NCI-H774 (cell line): ENCODE measurements around the gene BTF3.

Source experiments
- DNase-seq: peaks from one replicate; lab custom pipeline; 2025; lab: John Stamatoyannopoulos, UW

Gene BTF3

GRCh38 chr5:73523861-73524260, 25.6 kb downstream of the BTF3 start:
- DNase-seq: no peak

DNA sequence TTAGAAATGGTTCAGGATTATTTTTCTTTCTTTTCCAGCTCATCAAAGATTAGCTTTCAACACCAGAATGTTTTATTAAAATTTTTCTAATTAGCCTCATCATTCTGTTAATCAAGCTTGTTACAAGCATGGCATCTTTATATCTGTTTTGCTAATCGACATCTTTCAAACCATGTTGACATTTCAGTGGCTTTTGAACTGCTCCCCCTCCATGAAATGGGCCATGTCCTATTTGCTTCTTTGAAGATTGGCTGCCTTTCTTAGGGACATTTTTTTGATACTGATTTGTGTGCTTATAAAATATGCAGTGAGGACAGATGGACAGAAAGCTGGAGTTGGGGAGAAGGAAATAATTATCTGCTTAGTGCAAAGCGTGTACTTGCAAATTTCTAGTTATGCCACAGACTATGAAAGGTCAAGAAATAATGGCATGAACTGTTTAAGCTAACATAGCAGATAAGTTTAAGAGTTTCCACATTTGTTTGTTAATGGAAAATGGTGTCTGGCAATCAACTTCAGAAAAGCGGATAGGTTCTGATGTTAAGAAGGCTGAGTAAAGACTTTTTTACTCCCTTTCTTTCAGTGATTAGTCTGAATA, 27.5 kb downstream of the BTF3 start:
- no peak for DNase-seq

DNA sequence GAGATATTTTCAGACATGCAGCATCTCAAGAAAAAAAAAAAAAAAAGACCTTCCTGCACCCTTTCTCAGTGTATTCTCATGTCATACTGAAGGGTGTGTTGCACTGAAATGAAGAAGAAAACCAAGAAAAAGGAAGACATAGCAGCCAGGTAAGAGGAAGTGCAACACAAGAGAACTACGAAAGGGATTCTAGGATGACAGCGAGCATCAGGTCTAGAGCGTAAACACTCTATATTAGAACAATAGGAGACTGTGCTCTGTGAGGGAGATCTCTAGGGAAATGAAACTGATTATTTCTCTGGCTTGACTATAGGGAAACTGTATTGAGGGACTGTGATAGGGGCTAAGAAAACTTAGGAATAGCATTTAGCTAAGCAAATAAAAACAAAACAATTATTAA, 30.0 kb downstream of the BTF3 start:
- no peak for DNase-seq

- no peak for DNase-seq
Measured at GRCh38 chr5:73529081-73529480, 30.8 kb downstream of the BTF3 start.

- DNase-seq: no peak
Measured at GRCh38 chr5:73531356-73531755, 33.1 kb downstream of the BTF3 start.

GRCh38 chr5:73532195-73532594, 34.0 kb downstream of the BTF3 start:
- DNase-seq: no peak

DNA sequence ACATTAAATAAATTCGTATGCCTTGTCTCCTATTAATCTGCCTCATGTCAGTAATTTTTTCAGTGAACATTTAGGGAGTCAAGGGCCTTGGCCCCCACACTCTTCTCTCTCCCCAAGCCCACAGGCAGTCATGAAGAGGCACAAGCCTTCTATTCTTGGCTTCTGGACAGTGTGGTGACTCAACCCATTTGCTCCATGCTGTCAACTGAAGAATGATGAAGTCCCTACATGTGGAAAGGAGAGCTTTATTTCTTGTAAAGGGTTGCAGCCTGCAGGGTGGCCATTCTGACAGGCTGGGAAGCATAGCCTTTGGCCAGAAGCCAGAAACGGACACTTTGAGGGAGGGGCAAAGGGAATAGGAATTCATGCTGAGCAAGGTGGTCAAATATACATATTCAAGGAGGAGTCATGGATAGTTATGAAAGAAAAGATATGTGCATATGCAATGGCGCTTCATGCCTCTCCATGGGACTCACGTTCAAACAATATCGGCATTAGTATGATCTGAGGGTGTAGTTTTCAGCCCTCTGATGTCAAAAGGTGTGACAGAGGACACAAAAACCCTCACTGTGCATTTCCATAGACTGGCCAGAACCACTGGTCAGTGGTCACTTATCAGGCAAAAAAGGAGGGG, 35.9 kb downstream of the BTF3 start:
- DNase-seq: no peak

DNA sequence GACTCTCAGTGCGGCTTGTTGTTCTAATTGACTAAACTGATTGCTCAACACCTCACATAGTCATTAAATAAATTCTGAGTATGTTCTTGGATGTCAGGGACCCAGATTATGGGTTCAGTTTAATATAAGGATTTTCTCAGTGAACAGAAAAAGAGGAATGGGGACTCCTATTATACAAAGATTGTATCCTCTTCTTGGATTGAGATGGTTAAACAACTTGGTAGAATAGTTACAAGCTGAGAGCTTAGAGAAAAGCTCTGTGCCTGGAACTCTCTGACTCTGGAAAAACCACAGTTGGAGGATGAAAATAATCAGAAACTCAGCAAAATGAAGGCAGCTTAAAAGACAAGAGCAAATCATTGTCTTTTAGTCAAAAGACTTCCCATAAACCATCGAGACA, 36.7 kb downstream of the BTF3 start:
- DNase-seq: no peak

GRCh38 chr5:73539730-73540129, 41.5 kb downstream of the BTF3 start:
- DNase-seq: no peak

DNA sequence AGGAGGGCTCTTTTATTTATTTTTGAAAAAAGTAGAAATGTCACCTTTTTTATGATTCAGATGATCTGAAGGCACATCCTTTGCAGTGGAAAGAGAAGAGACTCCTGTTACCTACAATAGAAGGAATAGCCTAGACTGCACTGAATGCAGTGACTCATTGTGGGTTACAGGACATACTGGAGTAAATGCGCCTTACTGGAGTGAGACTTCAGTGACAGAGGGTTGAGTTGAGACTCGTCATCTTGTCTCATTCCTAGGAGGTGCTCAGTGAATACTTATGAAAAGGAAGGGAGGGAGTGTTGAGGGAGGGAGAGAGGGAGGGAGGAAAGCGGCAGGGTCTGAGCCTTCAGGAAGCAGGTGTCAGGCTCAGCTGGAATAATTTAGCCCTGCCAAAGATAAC, 42.0 kb downstream of the BTF3 start:
- DNase-seq: no peak

DNA sequence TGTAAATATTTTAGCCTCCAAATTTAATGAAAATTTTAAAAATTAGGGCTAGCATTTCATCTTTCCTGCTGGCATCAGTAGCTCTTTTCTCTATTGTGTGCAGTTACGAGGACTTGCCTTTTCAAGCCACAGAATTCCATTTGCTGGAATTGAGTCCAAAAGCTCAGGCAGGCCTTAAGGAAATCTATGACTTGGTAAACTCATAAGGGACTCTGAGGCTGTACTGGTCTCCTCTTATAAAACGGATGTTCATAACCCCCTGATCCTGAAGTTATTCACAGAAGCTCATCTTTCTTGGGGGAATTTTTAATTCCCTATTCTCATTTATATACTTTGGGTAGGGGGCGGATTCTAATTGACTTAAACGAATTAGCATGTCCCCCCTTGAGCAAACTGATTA, 43.8 kb downstream of the BTF3 start:
- no peak for DNase-seq

DNA sequence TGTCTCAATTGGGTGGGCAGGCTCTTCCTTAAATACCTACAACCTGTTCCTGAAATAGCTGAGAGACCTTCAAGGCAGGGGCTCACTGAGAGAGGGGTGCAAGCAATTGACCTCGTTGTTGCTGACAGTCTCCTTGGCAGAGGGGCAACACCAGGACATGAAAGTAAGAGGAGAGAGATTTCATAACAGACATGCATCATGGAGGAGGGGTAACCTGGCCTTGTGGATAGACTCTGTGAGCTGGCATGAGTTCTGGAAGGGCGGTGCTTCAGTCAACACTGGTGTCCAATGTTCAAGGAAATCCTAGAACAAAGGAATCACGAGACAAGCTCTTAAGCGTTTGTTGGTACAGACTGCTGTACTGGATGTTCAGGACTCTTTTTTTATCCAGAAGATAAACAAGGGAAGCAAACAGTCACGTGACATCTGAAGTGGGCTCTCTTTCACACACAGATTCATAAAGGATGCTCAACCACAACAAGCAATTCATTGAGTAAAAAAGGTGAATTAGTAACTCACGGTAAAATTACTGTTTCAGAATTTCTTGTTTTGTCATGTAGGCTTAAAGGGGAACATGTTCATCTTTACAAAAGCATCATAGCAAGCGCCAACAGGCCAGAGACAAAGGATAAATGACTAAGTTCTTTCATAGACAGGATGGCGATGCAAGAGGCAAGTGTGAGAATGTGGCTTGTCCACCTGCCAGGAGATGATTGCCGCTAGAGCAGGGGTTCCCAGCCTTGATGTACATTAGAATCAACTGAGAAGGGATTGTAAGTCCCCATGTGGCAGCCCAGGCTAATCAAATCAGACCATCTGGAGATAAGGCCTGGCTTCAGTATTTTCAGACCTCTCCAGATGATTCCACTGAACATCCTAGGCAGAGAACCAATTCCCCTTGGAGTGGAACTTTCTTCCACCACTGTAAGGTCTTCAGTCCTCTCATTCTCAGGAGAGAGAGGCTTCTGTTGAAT, 46.5 kb downstream of the BTF3 start:
- DNase-seq: peak; percentile 91

- no peak for DNase-seq
Measured at GRCh38 chr5:73545403-73545779, 47.1 kb downstream of the BTF3 start.

GRCh38 chr5:73550016-73550415, 51.8 kb downstream of the BTF3 start:
- no peak for DNase-seq

DNA sequence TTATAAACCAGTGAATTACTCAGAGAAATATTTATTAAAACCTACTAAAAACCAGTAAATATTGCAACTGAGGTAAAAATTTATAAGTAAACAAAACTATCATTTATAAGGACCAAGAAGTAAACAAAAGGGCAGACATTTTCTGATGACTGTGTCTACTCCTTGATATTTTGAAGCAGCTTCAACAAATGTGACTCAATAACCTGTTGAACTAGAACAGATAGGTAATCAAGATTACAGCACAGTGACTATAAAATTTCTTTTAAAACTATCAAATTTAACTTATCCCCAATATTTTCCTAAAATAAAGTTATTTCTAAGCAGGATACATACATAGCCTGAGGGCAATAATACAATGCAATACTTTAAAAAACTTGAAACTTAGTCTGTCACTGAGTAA, 54.4 kb downstream of the BTF3 start:
- no peak for DNase-seq
